Midbrain (tissue), 1 donor: ENCODE results near the gene SH2D2A.
A peak's percentile ranks its signal among the peaks of the same experiment; 100 is the strongest.
"Not testable (repeated sequence)": the region's sequence is repeated elsewhere in the genome, so short reads cannot be mapped to it uniquely, and the experiment has no call there.

Experiments
- DNase-seq: peaks from one replicate; lab custom pipeline; 2025; lab: John Stamatoyannopoulos, UW

Gene SH2D2A

DNA sequence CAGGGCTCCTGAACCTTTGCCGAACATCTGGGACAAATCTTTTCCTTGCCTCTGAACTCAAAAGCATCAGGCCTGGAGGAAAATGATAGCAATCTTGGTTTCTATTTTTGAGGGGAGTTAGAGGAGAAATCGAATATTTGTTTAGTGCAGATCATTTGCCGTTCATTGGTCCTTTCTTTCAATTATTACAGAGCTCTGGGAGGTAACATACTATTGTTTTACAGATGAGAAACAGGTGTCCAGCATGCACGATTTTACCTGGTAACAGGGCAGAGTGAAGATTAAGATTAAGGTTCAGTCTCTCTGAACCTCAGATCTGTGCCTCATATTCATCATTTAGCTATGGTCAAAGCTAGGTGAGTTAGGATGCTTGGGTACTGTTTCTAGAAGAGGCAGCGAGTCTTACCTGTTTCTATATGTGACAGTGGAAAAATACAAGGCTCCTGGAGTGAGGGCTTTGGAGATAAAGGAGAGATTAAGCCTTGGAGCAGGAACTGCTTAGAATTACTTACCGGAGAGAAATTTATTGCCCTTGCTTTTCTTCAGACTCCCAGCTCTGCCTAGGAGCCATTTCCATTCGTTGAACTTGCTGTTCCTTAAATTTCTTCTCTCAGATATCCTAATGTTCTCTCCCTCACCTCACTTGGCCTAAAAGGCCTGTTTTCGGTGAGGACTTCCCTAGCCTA, 47.9 kb downstream of the SH2D2A start:
- no peak for DNase-seq

DNA sequence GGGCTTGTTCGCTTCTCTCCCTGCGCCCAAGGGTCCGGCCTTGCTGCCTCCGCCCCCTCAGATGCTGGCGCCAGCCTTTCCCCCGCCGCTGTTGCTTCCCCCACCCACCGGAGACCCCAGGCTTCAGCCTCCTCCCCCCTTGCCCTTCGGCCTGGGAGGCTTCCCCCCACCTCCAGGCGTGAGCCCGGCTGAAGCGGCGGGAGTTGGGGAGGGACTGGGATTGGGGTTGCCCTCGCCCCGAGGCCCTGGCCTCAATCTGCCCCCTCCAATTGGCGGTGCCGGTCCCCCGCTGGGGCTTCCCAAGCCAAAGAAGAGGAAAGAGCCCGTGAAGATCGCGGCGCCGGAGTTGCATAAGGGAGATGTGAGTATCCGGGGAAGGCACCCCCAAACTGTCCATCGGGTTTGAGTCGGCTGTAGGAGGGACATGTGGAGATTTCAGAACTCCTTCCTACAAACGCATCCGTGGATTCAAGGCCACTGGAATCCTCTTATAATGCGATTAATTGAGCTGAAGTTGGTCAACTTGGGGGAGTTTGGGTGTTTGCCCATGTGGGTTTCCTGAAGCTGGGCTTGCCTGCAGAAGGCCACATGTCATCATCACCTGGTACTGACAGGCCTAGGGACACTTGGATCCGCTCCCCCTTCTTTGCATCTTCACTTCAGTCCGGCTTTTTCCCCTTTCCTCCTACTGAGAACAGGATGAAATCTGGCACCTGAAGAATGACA, 48.6 kb downstream of the SH2D2A start:
- peak; percentile 33 for DNase-seq

DNA sequence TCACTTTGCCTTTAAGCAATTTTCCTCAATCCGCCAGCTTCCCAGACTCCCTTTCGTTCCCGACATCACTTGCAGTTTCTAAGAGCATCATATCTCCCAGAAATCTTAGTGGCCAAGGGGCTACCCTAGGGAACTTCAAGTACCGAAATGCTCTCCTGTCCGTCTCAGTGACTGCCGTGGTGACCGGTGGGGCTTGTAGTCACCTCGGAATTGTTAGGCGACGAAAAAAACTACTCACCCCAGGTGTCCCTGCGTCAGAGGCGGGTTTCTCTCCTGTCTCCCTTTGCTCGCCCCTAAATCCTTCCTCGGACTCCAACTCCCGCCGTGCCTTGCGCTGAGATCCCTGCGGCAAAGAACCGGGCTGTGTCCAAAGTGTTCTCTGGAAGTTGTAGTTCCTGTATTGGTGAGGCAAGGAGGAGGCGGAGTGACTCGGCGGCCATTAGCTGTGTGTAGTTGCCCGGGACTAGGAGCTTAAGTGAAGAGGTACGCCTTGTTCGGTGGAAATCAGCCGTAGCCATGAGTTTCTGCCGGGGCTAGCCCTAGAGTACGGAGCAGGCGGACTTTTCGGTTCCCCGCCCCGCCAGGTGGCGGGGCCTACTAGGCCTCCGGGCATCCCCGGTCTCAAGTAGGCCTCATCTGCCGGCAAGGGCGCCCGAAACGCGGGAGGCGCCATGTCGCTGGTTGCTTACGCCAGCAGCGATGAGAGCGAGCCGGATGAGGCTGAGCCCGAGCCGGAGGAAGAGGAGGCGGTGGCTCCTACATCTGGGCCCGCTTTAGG, 49.4 kb downstream of the SH2D2A start, which contains the start of gene PRCC:
Gene PRCC, plus strand, starts transcription at position 435 of the 778 bp plus-strand sequence. Its CDS starts 237 bp downstream, at position 672.
- peak; percentile 100 for DNase-seq

DNA sequence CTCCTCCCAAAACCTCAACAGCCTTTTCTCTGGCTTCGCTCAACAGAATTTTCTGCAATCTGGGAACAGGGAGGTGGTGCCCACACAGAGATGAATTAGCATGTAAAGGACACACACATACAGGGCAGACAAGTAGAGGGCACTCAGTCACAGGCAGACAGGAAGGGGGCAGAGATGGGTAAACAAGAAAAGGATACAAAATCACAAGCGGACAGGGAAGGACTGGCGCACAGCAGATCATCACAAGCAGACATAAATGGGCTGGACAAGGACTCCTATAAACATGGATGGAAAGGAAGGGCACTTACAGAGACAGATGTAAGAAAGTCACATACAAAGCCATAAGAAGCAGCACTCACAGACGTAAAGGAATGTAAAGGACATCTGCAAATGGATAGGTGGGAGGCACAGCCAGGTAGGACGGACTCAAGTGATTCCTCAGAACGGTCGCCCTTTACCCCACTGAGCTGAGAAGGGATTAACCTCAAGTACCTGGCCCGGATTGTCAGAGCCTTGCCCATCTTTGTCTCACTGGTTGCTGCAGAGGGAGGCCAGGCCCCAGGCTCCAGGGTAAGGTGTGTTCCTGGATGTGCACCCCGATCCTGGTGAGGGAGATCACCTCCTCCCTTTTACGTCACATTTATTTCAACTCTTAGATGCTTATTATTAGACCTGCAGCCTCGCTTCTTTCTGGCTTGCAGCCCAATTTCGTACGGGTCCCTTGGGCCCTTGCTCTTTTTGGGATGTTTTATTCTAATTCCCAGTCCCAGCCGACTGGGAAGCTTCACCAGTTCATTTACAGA, 50.1 kb downstream of the SH2D2A start:
- DNase-seq: peak; percentile 33

DNA sequence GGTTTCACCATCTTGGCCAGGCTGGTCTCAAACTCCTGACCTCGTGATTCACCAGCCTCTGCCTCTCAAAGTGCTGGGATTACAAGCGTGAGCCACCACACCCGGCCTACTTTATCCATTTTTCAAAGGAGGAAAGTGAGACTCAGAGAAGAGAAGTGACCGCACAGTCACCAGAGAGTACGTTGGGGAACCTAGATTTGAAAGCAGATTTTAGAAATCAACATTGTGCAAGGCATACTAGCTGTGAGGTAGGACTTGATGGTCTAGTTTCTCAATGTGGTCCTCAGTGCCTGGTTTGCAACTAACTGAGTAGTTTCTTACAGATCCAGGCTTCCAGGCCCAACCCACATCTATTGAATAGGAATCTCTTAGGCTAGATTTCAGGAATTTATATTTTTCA, 51.0 kb downstream of the SH2D2A start:
- DNase-seq: no peak

DNA sequence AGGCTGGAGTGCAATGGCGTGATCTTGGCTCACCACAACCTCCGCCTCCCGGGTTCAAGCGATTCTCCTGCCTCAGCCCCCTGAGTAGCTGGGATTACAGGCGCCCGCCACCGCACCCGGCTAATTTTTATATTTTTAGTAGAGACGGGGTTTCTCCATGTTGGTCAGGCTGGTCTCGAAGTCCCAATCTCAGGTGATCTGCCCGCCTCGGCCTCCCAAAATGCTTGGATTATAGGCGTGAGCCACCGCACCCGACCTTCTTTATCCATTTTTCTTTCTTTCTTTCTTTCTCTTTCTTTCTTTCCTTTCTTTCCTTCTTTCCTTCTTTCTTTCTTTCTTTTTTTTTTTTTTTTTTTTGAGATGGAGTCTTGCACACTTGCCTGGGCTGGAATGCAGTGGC, 51.5 kb downstream of the SH2D2A start:
- not testable (repeated sequence) for DNase-seq

DNA sequence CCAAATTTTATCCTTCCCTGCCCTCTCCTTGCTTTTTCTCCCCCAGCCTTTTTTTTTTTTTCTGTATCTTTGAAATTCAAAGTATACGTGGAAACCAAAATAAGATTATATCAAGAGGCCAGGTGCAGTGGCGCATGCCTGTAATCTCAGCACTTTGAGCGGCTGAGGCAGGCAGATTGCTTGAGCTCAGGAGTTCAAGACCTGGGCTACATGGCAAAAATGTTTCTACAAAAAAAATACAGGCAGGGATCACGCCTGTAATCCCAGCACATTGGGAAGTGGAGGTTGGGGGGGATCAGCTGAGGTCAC, 55.9 kb downstream of the SH2D2A start:
- DNase-seq: no peak

DNA sequence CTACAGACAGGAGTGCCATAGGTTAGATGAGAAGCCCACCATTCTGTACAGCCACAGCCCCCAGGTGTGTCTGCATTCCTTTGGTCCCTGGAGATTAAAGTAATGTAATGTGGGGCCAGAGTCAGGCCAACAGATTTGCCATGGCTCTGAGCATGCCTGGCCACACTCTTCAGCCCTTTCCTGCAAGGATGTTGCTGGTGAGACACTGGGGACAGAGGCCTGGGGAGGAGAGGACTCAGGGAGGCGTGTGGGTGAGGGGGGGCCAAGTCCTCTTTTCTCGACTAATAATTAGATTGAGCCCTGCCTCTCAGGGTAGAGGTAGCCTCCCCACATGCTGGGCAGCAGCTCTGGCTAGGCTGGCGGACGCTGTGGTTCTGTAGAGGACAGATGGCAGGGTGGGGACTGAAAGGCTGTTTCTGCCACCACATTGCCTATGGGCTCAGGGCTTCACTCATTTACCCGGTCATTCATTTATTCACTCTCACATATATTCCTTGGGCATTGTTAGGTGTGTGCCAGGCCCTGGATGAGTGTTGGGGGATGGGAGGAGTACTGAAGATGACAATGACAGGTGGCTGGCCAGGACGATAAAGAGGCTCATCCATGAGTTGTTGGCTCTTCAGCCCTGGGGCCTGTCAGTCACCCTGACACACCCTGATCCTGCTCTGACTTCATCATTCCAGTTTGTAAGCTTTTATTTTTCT, 56.4 kb downstream of the SH2D2A start:
- DNase-seq: no peak

DNA sequence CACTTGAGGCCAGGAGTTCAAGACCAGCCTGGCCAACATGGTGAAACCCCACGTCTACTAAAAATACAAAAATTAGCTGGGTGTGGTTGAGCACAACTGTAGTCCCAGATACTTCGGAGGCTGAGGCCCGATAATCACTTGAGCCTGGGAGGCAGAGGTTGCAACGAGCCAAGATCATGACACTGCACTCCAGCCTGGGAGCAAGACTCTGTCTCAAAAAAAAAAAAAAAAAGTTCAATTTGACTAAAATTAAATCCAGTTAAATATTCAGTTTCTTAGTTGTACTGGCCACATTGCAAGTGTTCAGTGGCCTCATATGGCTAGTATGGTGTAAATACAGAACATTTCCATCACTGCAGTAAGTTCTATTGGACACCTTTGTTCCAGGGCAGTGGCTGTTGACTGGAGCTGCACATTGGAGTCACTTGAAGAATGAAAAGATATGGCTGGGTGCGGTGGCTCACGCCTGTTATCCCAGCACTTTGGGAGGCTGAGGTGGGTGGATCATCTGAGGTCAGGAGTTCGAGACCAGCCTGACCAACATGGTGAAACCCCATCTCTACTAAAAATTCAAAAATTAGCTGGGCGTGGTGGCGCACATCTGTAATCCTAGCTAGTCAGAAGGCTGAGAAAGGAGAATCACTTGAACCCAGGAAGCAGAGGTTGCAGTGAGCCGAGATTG, 58.9 kb downstream of the SH2D2A start:
- not testable (repeated sequence) for DNase-seq

DNA sequence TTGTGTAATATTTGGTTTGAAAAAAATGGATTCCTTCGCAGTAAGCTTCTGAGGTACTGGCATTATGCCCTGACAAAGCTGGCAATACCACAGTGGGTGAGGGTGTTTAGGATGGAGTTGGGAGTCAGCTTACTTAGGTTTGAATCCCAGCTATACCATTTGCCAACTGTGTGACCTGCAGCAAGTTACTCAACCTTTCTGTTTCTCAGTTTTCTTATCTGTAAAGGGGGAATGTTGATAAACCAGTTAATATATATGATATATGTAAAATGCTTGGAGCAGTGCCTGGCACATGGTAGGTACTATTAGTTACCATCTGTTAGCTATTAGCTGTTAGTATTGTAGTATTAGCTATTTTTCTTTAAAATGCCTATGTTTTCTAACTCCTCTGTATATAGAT, 60.3 kb downstream of the SH2D2A start:
- DNase-seq: no peak
